ENCODE measurements around the gene GTPBP3. TPM values are rescaled to one million over a fixed set of nuclear protein-coding genes. Genes with fewer than 3 reads are reported as not detected.

Gene GTPBP3
- total RNA-seq, 1 donor from 2014 or later = 9.3 TPM

GRCh38 chr19:17325881-17326594 lies 11.3 kb upstream of the GTPBP3 start:
- DNase-seq = peak; percentile 79
- intact Hi-C loops (cut with DNase I) = no loop called here
- ATAC-seq (ENCODE audit: poor library complexity) = peak; percentile 17

DNA sequence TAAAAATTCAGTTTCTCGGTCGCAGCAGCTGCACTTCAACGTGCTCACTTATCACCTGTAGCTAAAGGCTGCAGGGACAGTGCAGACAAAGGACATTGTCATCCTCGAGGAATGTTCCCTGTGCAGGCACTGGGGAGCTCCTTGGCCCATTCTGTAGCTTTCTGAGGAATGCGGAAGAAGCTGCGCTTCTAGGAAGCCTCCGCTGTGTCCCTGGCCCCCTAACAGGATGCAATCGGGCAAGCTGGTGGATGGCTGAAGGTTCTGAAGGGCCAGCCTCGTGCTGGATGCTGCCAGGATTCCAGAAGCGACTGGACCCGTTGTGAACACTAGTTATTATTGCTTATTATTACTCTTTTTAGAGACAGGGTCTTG lies 10.8 kb upstream of the GTPBP3 start:
- intact Hi-C loops (cut with DNase I) = no loop called here
- ATAC-seq (ENCODE audit: poor library complexity) (no peak), DNase-seq (no peak)

DNA sequence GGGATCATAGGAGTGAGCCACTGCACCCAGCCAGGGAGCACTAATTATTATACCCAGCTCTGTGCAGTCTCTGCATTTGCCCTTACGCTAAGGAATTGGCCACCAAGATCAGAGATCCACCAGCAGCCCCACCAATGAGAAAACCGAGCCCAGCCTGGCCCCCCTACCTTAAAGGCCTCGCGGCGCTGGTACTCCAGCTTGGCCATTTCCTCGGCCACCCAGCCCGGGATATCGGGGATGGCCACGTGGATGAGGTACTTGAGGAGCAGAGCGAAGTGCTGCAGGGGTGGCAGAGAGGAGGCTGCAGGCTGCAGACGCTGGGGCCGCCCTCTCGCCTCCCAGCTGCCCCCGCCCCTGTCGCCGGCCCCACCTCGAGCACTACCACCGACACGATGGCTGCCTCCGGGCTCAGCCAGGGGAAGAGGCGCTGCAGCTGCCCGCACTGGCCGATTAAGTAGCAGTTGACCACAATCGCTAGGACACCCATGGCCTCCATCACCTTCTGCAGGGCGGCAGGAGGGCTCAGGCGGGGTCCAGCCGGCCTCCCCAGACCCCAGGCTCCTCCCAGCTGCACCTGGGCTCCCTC lies 10.2 kb upstream of the GTPBP3 start:
- ATAC-seq (ENCODE audit: poor library complexity) (no peak), DNase-seq (no peak)
- intact Hi-C loops (cut with DNase I) = no loop called here

GRCh38 chr19:17327654-17328516 lies 9.5 kb upstream of the GTPBP3 start:
- ATAC-seq (ENCODE audit: poor library complexity) = peak; percentile 19
- peak; percentile 57 for DNase-seq
- intact Hi-C loops (cut with DNase I) = no loop called here

DNA sequence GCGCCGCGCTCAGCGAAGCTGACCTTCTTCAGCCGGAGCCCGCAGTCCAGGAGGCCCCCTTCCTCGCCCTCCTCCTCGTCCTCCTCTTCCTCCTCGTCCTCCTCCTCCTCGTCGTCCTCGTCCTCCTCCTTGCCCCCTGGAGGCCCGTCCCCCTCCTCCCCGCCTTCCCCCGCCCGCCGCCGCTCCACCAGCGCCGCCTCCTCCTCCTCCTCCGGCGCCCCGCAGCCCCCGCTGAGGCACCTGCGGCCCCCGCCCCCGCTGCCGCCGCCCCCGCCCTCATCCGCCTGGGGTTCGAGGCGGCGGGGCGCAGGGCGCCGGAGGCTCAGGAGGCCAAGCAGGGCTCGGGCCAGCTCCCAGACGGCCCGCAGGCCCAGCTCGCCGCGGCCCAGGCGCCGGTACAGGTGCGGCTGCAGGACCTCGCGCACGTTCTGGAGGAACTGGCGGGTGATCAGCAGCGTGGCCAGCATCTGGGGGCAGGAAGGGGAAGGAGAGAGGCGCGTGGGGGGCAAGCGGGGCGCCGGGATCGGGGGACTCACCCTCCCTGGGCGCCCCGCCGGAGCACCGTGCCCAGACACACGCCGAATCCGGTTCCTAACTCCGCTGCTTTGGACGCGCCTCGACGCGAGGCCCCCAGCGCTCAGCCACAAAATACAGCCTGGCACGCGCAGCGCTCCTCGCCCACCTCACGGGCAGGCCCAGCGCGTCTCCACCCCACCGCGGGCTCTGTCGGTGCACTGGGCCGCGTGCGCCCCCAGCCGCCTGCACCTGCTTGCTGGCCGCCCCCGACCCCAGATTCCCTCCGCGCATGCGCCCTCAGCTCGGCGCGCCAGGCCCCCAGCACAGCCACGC lies 8.6 kb upstream of the GTPBP3 start:
- no peak for ATAC-seq (ENCODE audit: poor library complexity)
- intact Hi-C loops (cut with DNase I) = no loop called here
- no peak for DNase-seq

- intact Hi-C loops (cut with DNase I) = no loop called here
- DNase-seq (no peak), ATAC-seq (ENCODE audit: poor library complexity) (no peak)
These were observed 7.7 kb upstream of the GTPBP3 start for GRCh38 chr19:17329366-17330261.

DNA sequence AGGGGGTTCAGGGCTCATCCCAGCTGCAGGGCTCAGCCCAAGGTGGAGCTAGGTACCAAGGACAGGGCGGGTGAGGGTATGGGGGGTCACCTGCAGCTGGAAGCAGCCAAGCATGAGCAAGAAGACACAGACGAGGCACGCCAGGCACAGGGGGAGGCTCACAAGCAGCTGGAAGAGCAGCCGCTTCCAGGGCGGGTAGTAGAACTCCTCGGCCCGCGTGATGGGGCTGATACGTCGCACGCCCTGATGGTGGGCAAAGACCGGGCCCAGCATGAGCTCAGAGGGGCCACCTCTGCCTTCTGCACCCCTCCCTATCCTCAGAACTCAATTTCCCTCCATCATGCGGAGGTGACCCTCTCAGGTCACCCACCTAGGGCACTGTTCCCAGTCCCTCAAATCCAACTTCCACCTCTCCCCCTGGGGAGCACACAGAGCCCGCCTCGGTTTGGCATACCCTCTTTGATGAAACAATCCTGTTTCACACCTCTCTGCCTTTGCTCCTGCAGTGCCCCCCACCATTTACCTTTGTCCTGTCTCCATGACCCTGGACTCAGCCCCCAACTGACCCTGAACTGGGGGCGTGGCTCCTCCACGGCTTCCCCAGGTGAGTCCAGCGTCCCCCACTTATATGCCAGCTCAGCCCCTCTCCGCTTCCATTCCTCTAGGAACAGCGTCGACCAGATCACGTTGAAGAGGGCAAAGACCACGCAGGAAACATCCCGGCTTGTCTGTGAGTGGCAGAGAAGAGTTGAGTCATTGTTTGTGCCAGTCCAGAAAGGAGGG lies 6.9 kb upstream of the GTPBP3 start:
- DNase-seq (no peak), ATAC-seq (ENCODE audit: poor library complexity) (no peak)
- intact Hi-C loops (cut with DNase I) = no loop called here

GRCh38 chr19:17331045-17331558 lies 6.3 kb upstream of the GTPBP3 start:
- ATAC-seq (ENCODE audit: poor library complexity) (no peak), DNase-seq (no peak)
- intact Hi-C loops (cut with DNase I) = no loop called here

- intact Hi-C loops (cut with DNase I) = no loop called here
- no peak for DNase-seq
- ATAC-seq (ENCODE audit: poor library complexity) = no peak
These were observed 5.0 kb upstream of the GTPBP3 start for GRCh38 chr19:17332360-17332676.

GRCh38 chr19:17332677-17333581 lies 4.4 kb upstream of the GTPBP3 start:
- no peak for DNase-seq
- no peak for ATAC-seq (ENCODE audit: poor library complexity)
- intact Hi-C loops (cut with DNase I) = no loop called here

- intact Hi-C loops (cut with DNase I) = no loop called here
- DNase-seq = no peak
- ATAC-seq (ENCODE audit: poor library complexity) = no peak
These were observed 3.5 kb upstream of the GTPBP3 start for GRCh38 chr19:17333611-17334413.

DNA sequence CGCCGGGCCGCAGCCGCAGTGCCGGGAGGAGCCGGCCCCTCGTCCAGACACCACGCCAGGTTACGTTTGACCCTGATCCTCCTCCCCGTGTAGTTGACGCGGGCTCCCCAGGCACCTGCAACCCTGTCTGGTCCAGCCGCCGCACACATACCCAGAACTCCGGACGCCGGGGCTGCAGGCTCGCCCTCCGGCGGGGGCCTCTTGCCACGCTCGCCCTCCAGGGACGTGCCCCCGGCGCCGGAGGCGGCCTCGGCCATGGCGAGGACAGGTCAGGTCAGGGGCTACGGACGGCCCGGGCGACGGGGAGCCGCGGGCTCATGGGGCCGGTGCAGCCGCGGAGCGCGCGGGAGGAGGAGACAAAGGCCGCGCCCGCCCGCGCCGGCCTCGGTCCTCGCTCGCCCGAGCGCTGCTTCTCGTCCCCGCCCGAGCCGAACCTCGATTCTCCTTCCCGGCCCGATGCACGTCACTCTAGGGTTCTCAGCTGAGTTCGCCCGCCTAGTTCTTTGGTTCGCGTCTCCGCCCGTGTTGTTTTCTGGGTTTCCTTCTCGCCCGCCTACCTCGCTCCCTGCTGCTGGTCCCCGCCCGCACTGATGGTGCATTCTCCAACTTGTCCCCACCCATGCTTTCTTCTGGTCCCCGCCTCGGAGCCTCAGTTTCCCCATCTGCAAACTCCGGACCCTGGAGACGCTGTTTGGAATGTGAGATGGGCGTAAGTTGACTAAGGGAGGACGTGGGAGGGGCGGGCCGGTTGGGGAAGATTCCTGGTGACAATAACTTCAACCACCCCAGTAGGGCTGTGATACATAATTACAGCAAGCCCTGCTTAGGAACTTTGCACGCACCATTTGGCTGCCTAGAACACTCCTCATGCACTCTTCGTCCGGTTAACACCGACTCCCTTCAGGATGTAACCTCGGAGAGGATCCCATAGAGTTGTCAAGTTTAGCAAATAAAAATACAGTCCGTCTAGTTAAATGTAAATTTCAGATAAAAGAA lies 2.6 kb upstream of the GTPBP3 start, which contains the start of gene ANO8:
Gene ANO8, minus strand, starts transcription at position 442 of the 996 bp plus-strand sequence. Its CDS starts 185 bp downstream, at position 257.
- DNase-seq = peak; percentile 97
- intact Hi-C loops (cut with DNase I) = no loop called here
- peak; percentile 85 for ATAC-seq (ENCODE audit: poor library complexity)

DNA sequence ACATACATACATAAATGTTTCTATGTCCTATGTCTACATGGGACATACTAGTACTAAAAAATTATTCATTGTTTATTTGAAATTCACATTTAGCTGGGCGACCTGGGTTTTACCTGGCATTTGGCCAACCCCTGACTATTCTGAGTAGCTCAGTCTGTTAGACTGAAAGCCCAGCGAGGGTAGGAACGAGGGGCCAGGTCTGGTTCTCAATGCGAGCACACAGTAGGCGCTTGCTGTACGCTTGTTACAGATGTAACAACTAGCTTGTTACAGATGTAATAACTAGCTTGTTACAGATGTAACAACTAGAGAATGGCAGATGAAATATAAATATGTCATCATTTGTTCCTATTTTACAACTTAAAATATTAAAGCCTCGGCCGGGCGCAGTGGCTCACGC lies 1.8 kb upstream of the GTPBP3 start:
- intact Hi-C loops (cut with DNase I) = no loop called here
- DNase-seq (no peak), ATAC-seq (ENCODE audit: poor library complexity) (no peak)
